ENCODE data around the gene LAMA3.

Gene LAMA3

DNA sequence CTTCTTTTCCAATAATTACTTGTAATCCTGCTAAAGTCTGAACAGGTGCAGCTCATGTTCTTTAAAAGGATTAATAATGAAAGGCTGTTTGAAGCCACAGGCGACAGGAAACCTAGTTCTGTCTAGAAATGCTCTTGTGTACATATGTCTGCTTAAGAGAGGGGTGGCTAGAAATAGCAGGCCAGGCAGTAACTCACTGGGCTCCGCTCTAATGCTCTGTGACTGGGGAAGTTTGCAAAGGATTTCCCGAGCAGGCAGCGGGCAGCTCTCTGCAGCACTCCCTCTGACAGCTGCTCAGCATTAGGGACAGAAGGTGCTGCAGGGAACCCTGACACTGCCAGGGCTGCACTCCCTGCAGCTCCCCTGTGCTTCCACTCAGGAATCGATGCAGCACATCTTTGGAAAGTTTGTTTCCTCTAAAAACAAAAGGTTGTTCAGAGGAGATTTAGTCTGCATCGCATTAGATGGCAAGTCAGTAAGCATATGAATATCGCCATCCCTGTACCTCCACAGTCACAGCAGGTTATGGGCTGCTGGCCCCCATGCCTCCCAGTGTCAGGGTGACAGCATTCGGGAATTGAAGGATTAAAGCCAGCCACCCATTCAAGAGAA lies 292.2 kb downstream of the LAMA3 start:
- H3K27ac ChIP-seq (ENCODE audit: low read length, poor library complexity, severe bottlenecking): no peak overlapping the region

DNA sequence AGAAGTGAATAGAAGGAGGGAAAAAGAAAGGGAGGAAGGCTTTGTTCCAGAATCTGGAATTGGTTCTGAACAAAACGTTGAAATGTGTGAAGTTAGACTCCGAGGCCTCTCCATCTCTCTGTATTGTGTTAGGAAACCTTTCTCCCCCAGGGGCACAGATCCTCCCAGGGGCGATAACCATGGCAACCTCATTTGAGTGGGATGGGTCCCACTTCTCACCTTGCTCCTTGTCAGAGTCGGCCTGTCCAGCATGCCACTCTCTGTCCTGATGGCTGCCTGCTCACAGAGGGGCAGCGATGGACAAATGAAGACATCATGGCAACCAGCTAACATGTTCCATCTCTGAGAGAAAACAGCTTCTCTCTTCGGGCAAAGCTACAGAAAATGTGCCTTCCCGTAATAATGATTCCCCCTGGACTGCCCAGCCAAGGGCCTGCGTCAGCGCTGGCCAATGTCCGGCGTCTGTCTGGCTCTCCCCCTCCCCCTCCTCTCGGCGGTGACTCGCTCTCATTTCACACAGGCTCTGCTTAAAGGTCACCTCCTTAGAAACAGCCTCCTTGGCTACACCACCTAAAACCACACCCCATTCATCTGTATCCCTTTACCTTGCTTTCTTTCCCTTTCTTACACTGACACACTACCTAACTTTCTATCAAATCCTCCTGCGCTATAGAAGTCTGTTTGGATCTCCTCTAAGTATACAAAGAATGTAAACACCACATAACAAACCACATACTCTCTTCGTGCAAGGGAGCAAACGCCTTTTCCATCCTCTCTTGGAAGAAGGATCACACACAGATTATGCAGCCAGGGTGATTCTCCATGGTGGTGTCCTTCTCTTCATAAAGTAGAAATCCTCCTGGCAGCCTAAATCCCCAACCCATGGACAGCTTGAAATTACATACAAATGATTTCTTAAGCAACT lies 293.2 kb downstream of the LAMA3 start:
- Histone ChIP-seq H2BK5ac (ENCODE audit: low read depth, low read length, poor library complexity, severe bottlenecking) (no peak overlapping the region), H3K9ac (ENCODE audit: low read length) (peak overlapping the region; percentile 80), H3K36me3 (ENCODE audit: control insufficient read depth in 1 of 2, insufficient read depth in 2 of 2, low read depth in 1 of 2, low read length in 2 of 2) (no peaks in the 10 kb centered on the region), H2BK120ac (ENCODE audit: low read depth, low read length) (no peak overlapping the region), H3K4me3 (ENCODE audit: insufficient read depth in 1 of 2, low read depth in 1 of 2, low read length in 2 of 2) (peak overlapping the region in 1 of 2 experiments; percentile 68), H3K27me3 (ENCODE audit: control insufficient read depth in 1 of 2, insufficient read depth in 1 of 2, low read length in 2 of 2) (peaks cover 0 to 6% of the 10 kb centered on the region in 2 experiments), H3K27ac (ENCODE audit: low read length, poor library complexity, severe bottlenecking) (no peak overlapping the region), H2BK12ac (ENCODE audit: low read length in 2 of 2) (no peak overlapping the region), H3K4ac (ENCODE audit: low read depth in 1 of 2, low read length in 2 of 2) (no peak overlapping the region), H3K4me1 (ENCODE audit: control insufficient read depth, insufficient read depth, low read depth, low read length) (no peaks in the 10 kb centered on the region), H2AFZ (ENCODE audit: low read depth, low read length) (no peak overlapping the region), H3K9me3 (ENCODE audit: control insufficient read depth, low read length) (peaks cover 5% of the 10 kb centered on the region), H3K14ac (ENCODE audit: low read length in 2 of 2) (peak overlapping the region in 1 of 2 experiments; percentile 63), H4K8ac (ENCODE audit: low read length) (no peak overlapping the region), H3K4me2 (ENCODE audit: low read length, poor library complexity, severe bottlenecking) (no peak overlapping the region), H3K79me1 (replicated peaks; ENCODE audit: low read length, poor library complexity, severe bottlenecking) (no peaks in the 10 kb centered on the region), H2BK15ac (ENCODE audit: low read depth, poor library complexity, severe bottlenecking) (no peak overlapping the region), H2AK5ac (ENCODE audit: low read length, severe bottlenecking) (no peak overlapping the region), H3K18ac (ENCODE audit: low read depth in 1 of 2, low read length in 2 of 2) (peak overlapping the region in 1 of 2 experiments; percentile 34), H4K91ac (ENCODE audit: low read length) (no peak overlapping the region), H3K23ac (ENCODE audit: low read length in 2 of 2) (no peak overlapping the region)
- peak; percentile 83 for DNase-seq
- whole genome bisulfite sequencing: 48% methylated on average over 17 of the region's 17 CpGs

More for the DNA sequence above, 292.2 kb downstream of the LAMA3 start:
- Histone ChIP-seq H3K9ac (ENCODE audit: low read length) (peak overlapping the region; percentile 80), H2BK5ac (ENCODE audit: low read depth, low read length, poor library complexity, severe bottlenecking) (no peak overlapping the region), H3K4ac (ENCODE audit: low read depth in 1 of 2, low read length in 2 of 2) (no peak overlapping the region), H3K23ac (ENCODE audit: low read length in 2 of 2) (no peak overlapping the region), H3K4me1 (ENCODE audit: control insufficient read depth, insufficient read depth, low read depth, low read length) (no peaks in the 10 kb centered on the region), H3K9me3 (ENCODE audit: control insufficient read depth, low read length) (peaks cover 10% of the 10 kb centered on the region), H2BK120ac (ENCODE audit: low read depth, low read length) (no peak overlapping the region), H4K91ac (ENCODE audit: low read length) (no peak overlapping the region), H4K8ac (ENCODE audit: low read length) (peak overlapping the region; percentile 55), H2AK5ac (ENCODE audit: low read length, severe bottlenecking) (no peak overlapping the region), H3K27me3 (ENCODE audit: control insufficient read depth in 1 of 2, insufficient read depth in 1 of 2, low read length in 2 of 2) (peaks cover 0 to 6% of the 10 kb centered on the region in 2 experiments), H3K14ac (ENCODE audit: low read length in 2 of 2) (no peak overlapping the region), H2AFZ (ENCODE audit: low read depth, low read length) (no peak overlapping the region), H3K4me2 (ENCODE audit: low read length, poor library complexity, severe bottlenecking) (no peak overlapping the region), H3K4me3 (ENCODE audit: insufficient read depth in 1 of 2, low read depth in 1 of 2, low read length in 2 of 2) (peak overlapping the region in 1 of 2 experiments; percentile 68), H3K79me1 (replicated peaks; ENCODE audit: low read length, poor library complexity, severe bottlenecking) (no peaks in the 10 kb centered on the region), H3K36me3 (ENCODE audit: control insufficient read depth in 1 of 2, insufficient read depth in 2 of 2, low read depth in 1 of 2, low read length in 2 of 2) (no peaks in the 10 kb centered on the region), H3K18ac (ENCODE audit: low read depth in 1 of 2, low read length in 2 of 2) (no peak overlapping the region), H2BK15ac (ENCODE audit: low read depth, poor library complexity, severe bottlenecking) (no peak overlapping the region), H2BK12ac (ENCODE audit: low read length in 2 of 2) (peak overlapping the region; percentile 12 to 42)
- WGBS: 70% methylated on average over 8 of the region's 8 CpGs
- DNase-seq: no peak

DNA sequence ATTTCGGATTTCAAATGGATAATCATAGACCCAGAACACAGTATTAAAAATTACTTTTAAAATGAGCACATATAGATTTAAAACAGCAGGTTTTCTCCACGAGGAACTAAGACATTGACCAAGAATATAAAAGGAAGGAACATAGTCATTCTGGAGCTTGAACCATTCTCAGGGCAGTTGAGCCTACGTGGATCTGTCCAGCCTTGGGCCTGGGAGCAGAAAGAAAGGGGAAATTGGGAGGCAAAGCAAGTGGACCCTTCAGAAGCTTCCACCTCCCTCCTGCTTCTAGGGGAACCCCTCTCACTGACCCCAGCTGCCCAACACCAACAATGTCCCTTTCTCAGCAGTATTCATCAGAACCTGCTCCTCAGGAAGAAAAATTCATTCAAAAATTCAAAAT lies 293.9 kb downstream of the LAMA3 start:
- Histone ChIP-seq H3K9ac (ENCODE audit: low read length) (peak overlapping the region; percentile 80), H2BK5ac (ENCODE audit: low read depth, low read length, poor library complexity, severe bottlenecking) (no peak overlapping the region), H3K36me3 (ENCODE audit: control insufficient read depth in 1 of 2, insufficient read depth in 2 of 2, low read depth in 1 of 2, low read length in 2 of 2) (no peaks in the 10 kb centered on the region), H3K18ac (ENCODE audit: low read depth in 1 of 2, low read length in 2 of 2) (no peak overlapping the region), H3K9me3 (ENCODE audit: control insufficient read depth, low read length) (peaks cover 5% of the 10 kb centered on the region), H4K91ac (ENCODE audit: low read length) (no peak overlapping the region), H3K4me1 (ENCODE audit: control insufficient read depth, insufficient read depth, low read depth, low read length) (no peaks in the 10 kb centered on the region), H3K27ac (ENCODE audit: low read length, poor library complexity, severe bottlenecking) (no peak overlapping the region), H3K4me3 (ENCODE audit: insufficient read depth in 1 of 2, low read depth in 1 of 2, low read length in 2 of 2) (no peak overlapping the region), H4K8ac (ENCODE audit: low read length) (no peak overlapping the region), H2BK15ac (ENCODE audit: low read depth, poor library complexity, severe bottlenecking) (peak overlapping the region; percentile 52), H3K4ac (ENCODE audit: low read depth in 1 of 2, low read length in 2 of 2) (no peak overlapping the region), H3K14ac (ENCODE audit: low read length in 2 of 2) (no peak overlapping the region), H3K23ac (ENCODE audit: low read length in 2 of 2) (peak overlapping the region in 1 of 2 experiments; percentile 47), H2BK120ac (ENCODE audit: low read depth, low read length) (no peak overlapping the region), H2BK12ac (ENCODE audit: low read length in 2 of 2) (peak overlapping the region in 1 of 2 experiments; percentile 23), H3K79me1 (replicated peaks; ENCODE audit: low read length, poor library complexity, severe bottlenecking) (no peaks in the 10 kb centered on the region), H2AFZ (ENCODE audit: low read depth, low read length) (no peak overlapping the region), H2AK5ac (ENCODE audit: low read length, severe bottlenecking) (no peak overlapping the region), H3K27me3 (ENCODE audit: control insufficient read depth in 1 of 2, insufficient read depth in 1 of 2, low read length in 2 of 2) (peaks cover 0 to 6% of the 10 kb centered on the region in 2 experiments), H3K4me2 (ENCODE audit: low read length, poor library complexity, severe bottlenecking) (no peak overlapping the region)
- 100% methylated on average over 1 of the region's 3 CpGs for WGBS
- no peak for DNase-seq
